Measurements from ENCODE around the gene GLB1L3.
A peak's percentile ranks its signal among the peaks of the same experiment; 100 is the strongest.

GLB1L3 gene

GRCh38 chr11:134267461-134267860 is 8.7 kb upstream of the GLB1L3 start:
- no peak overlapping the region for H3K4me3 ChIP-seq (ENCODE audit: low read depth, low read length)
- TF ChIP-seq, protein P1, sequence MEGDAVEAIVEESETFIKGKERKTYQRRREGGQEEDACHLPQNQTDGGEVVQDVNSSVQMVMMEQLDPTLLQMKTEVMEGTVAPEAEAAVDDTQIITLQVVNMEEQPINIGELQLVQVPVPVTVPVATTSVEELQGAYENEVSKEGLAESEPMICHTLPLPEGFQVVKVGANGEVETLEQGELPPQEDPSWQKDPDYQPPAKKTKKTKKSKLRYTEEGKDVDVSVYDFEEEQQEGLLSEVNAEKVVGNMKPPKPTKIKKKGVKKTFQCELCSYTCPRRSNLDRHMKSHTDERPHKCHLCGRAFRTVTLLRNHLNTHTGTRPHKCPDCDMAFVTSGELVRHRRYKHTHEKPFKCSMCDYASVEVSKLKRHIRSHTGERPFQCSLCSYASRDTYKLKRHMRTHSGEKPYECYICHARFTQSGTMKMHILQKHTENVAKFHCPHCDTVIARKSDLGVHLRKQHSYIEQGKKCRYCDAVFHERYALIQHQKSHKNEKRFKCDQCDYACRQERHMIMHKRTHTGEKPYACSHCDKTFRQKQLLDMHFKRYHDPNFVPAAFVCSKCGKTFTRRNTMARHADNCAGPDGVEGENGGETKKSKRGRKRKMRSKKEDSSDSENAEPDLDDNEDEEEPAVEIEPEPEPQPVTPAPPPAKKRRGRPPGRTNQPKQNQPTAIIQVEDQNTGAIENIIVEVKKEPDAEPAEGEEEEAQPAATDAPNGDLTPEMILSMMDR (conservative IDR thresholded peaks at IDR 0.05; ENCODE audit: low read depth, low read length) = no peak
- no peak for DNase-seq (ENCODE audit: low read depth)

- DNase-seq (ENCODE audit: low read depth) = no peak
- no peak overlapping the region for H3K4me3 ChIP-seq (ENCODE audit: low read depth, low read length)
- TF ChIP-seq, protein P1 (conservative IDR thresholded peaks at IDR 0.05; ENCODE audit: low read depth, low read length) = no peak
Measured at GRCh38 chr11:134267966-134268365, 8.2 kb upstream of the GLB1L3 start.

- peak; percentile 24 for DNase-seq (ENCODE audit: low read depth)
- TF ChIP-seq, protein P1 (conservative IDR thresholded peaks at IDR 0.05; ENCODE audit: low read depth, low read length) = peak; percentile 33
- no peak overlapping the region for H3K4me3 ChIP-seq (ENCODE audit: low read depth, low read length)
Measured at GRCh38 chr11:134270250-134270714, 5.9 kb upstream of the GLB1L3 start.

- H3K4me3 ChIP-seq (ENCODE audit: low read depth, low read length) = no peak overlapping the region
- no peak for DNase-seq (ENCODE audit: low read depth)
- TF ChIP-seq, protein P1 (conservative IDR thresholded peaks at IDR 0.05; ENCODE audit: low read depth, low read length) = no peak
Measured at GRCh38 chr11:134271978-134272377, 4.2 kb upstream of the GLB1L3 start.

- no peak overlapping the region for H3K4me3 ChIP-seq (ENCODE audit: low read depth, low read length)
- DNase-seq (ENCODE audit: low read depth) = peak; percentile 47
- TF ChIP-seq, protein P1 (conservative IDR thresholded peaks at IDR 0.05; ENCODE audit: low read depth, low read length) = no peak
Measured at GRCh38 chr11:134272381-134273316, 3.5 kb upstream of the GLB1L3 start.

DNA sequence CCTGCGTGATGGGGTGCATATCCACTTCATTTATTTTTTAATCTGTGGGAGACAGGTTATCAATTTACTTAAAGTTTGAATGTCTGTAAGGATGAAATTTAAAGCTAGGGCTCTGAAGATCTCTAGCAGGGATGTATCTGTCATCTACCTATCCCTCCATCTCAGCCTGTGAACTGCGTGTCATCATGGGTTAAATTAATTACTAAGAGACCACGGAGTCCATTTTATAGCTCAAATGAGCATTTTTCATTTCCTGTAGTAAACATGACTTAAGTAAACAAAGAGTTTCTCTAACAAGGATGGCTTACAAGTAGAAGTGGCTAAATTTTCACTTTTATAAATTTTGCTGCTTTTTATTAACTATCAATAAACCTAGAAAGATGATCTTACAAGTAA is 2.9 kb upstream of the GLB1L3 start:
- H3K4me3 ChIP-seq (ENCODE audit: low read depth, low read length) = no peak overlapping the region
- TF ChIP-seq, protein P1 (conservative IDR thresholded peaks at IDR 0.05; ENCODE audit: low read depth, low read length) = no peak

DNA sequence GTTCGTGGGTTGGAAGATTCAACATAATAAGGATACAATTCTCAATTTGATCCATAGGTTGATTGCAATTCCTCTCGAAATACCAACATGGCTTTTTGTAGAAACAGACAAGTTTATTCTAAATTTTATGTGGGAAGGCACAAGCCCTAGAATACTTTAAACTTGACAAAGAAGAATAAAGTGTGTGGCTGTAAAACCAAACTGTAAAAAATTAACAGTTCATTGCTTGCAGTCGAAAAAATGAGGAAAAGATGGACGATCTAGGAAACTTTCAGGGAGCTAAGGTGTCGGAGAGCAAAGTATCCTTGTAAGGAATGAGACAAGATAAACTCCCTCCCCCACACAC is 1.0 kb upstream of the GLB1L3 start:
- TF ChIP-seq, protein P1 (conservative IDR thresholded peaks at IDR 0.05; ENCODE audit: low read depth, low read length) = no peak
- no peak overlapping the region for H3K4me3 ChIP-seq (ENCODE audit: low read depth, low read length)
- DNase-seq (ENCODE audit: low read depth) = no peak

More for the DNA sequence above, 2.9 kb upstream of the GLB1L3 start:
- DNase-seq (ENCODE audit: low read depth) = no peak

Data from choroid plexus epithelial cell (primary cell).